GM21529 (cell line): ENCODE results near the gene MAP3K19.
"Not testable (repeated sequence)": the region's sequence is repeated elsewhere in the genome, so short reads cannot be mapped to it uniquely, and the experiment has no call there.

Experiments
- ATAC-seq: cut with Tn5 transposase; IDR thresholded peaks from one replicate; pipeline ENCODE4 v1.9.1; 2021; ENCODE audit not compliant: unreplicated experiment

Gene MAP3K19

DNA sequence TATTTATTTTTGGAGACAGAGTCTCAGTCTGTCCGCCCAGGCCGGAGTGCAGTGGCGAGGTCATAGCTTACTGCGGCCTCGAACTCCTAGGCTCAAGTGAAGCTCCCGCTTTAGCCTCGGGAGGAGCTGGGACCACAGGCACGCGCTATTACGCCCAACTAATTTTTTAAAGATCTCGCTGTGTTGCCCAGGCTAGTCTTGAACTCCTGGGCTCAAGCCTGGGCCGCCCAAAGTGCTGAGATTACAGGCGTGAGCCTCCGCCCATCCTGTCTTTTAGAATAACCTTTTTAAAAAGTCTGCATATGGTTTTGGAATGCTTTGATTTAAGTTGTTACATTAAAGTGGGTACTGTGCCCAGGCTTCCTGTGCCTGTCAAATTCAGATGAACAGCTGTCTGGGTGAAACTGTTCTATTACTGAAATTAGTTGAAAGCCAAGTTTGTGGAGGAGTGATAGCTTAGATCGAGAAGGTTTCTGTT, 5.8 kb upstream of the MAP3K19 start:
- ATAC-seq: peak; percentile 40

- ATAC-seq: peak; percentile 77
Observed at GRCh38 chr2:135052042-135052876, 5.0 kb upstream of the MAP3K19 start, which contains the start of gene RAB3GAP1. Gene RAB3GAP1 (plus strand): TSS chr2:135052292. CDS start chr2:135052308, 16 bp downstream.

DNA sequence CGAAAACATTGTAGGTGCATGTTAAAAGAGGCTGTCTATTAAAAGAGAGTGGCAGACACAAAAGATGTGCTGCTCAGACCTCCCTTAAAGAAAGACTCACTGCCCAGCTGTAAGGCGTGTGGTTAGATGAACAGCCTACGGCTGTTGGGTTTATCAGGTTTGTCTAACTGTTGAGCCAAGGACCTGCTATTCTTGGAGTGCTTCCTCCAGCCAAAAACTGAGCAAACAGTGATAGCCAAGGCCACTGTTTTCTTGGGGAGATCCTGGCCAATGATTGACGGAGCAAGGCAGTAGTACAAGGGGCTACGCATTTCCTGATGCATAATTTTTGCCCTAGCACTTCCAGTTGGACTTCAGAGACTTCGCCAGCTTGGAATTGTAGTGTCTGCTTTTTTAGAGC, 3.4 kb upstream of the MAP3K19 start:
- ATAC-seq: no peak

GRCh38 chr2:135050132-135050531, 2.9 kb upstream of the MAP3K19 start:
- no peak for ATAC-seq

DNA sequence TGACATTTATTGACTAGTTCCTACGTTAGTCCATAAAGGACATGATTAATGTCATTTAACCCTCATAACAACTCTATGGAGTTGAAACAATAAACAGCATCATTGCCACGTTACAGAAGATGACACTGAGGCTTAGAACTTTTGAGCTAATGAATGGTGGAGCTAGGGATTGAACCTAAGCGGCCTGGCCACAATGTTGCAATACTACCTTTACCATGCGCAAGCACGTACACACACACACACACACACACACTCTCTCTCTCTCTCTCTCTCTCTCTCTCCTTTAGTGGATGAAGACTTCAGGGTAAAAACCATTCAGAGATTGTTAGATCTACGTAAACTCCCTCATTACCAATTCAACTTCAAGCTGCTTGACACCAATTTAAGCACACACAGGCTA, 875 bp upstream of the MAP3K19 start:
- no peak for ATAC-seq

DNA sequence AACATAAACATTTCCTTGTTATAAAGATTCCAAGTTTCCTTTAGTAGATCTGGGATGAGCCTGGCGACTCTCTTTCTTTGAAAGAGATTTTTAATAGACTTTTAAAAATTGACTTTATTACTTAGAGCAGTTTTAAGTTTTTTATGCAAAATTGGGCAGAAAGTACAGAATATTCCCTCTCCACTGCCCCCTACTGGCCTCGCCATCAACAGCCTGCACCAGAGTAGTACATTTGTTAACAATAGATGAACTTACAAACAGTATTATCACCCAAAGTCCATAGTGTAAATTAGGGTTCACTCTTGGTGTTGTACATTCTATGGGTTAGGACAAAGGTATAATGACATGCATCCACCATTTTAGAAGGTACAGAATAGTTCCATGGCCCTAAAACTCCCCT, 3.9 kb downstream of the MAP3K19 start:
- ATAC-seq: no peak

DNA sequence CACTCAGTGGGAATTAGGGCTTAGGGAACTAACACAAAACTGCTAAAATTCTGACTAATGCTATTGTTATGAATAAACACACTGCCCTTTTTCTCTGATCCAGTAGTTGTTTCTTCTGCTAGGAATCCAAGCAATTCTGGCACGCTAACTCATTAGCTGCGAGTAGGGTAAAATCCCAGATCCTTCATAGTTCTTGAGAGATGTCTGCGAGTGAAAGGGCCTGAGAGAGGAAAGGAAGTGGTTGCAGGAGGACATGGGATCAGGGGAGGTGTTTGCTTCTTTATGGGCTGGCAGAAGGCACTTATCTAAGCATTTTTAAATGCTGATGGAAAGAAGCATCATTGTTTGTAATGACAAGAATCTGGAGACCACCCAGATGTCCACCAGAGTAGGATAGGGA, 9.4 kb downstream of the MAP3K19 start:
- ATAC-seq: no peak

GRCh38 chr2:135033216-135033615, 14.0 kb downstream of the MAP3K19 start:
- not testable (repeated sequence) for ATAC-seq

GRCh38 chr2:135030826-135031225, 16.4 kb downstream of the MAP3K19 start:
- ATAC-seq: no peak

DNA sequence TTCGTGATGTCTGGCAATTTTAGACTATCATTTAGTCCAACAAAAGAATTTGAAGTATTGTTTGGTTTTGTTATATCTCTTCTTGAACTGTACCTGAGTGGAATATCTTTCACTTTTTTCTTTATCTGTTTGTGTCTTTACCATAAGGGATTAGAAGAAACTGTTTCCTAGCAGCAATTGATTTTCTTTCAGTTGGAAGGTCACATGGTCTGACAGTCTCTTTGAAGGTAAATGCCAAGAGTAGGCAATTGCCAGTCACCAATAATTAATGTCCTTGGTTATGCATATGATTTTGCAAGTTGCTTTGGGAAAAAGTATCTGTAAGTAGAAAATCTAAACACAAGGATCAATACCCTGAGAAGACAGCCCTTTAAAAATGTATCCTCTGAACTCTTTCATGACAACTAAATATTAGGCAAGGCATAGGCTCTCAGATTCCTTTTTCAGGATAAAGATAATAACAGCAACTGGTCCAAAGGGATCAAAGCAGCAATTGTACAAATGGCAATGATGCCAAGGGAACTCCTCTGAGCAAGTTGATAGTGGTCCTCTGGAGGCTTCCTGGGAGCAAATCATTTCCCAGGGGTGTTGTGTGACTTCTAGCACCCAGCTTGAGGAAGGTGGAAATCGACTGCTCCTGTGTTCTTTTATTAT, 17.6 kb downstream of the MAP3K19 start:
- ATAC-seq: no peak

GRCh38 chr2:135023886-135024485, 23.3 kb downstream of the MAP3K19 start:
- ATAC-seq: no peak

- ATAC-seq: no peak
Observed at GRCh38 chr2:135022952-135023880, 24.0 kb downstream of the MAP3K19 start.

DNA sequence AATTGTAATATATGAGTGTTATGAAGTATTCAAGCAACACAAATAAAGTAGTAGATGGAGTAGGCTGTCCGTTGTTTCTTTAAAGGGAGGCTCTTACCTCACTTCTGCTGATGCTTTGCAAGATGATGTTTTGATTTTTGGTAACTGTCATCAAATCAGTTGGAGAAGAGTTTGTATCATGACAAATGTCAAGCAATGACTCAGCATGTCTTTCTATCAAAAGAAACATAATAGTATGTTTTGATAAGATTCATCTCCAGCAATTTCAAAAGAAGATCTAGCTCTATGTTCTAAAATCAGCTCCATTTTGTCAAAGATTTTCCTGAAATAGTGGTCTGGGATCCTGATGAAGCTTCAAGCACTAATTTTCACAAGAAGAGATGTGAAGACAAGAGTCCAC, 25.6 kb downstream of the MAP3K19 start:
- no peak for ATAC-seq

DNA sequence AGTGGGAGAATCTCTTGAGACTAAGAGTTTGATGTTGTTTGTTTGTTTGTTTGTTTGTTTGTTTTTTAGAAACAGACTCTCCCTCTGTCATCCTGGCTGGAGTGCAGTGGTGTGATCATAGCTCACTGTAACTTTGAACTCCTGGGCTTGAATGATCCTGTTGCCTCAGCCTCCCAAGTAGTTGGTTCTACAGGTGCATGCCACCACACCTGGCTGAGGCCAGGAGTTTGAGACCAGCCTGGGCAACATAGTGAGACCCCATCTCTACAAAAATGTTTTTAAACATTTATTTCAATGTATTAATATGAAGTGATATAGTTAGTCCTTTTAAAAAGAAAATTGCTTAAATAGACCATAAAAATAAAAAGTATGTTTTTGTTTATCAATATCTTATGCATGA, 35.6 kb downstream of the MAP3K19 start:
- ATAC-seq: no peak

- ATAC-seq: no peak
Observed at GRCh38 chr2:135010200-135010942, 36.9 kb downstream of the MAP3K19 start.

GRCh38 chr2:135009339-135009738, 37.9 kb downstream of the MAP3K19 start:
- ATAC-seq: no peak

GRCh38 chr2:135005753-135006152, 41.5 kb downstream of the MAP3K19 start:
- ATAC-seq: no peak

DNA sequence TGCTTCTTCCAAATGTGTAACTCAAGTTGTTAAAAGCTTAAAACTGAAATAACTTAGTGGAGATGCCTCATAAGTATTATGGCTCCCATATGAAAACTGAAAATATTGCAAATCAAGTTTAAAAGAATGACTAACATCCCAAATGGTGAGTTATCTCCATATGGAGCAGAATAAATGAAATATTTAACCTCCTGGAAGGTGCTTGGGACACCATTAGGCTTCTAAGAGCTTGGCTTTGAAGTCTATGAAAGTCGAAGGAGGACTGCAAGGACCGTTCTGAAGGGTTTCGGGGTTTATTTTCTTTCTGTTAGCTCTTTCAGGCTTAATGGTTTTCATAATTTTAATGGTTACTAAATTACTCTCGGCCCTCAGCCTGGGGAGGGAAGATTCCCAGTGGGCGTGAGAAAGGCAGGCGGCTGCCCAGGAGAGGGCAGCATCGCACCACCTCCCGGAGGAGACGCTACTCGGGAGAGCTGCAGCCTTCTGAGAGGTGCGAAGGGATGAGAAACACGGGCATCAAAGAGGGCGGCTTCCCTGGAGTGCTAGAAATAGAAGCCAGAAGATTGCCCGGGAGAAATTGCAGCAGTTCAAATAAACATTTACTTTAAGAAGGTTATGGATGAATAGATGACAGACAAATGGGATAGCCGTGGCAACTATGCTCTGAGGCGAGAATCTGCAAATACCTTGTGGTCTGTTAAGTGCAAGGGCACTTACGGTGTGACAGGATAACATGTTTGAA, 43.1 kb downstream of the MAP3K19 start:
- peak; percentile 96 for ATAC-seq

GRCh38 chr2:135002836-135003235, 44.4 kb downstream of the MAP3K19 start:
- ATAC-seq: no peak
